Parathyroid adenoma (tissue), 2 donors: ENCODE results near the gene RPS16.

Experiments
- H2AFZ ChIP-seq: fragments of 300-600 bp; sonication (generic); one replicate; pipeline ENCODE4 v1.7.0; 2017; ENCODE audit warnings: antibody characterized with exemption, mild to moderate bottlenecking
- H3K27ac ChIP-seq: fragments of 300-600 bp; sonication (generic); one replicate; pipeline ENCODE4 v1.7.0; 2017
- H3K27me3 ChIP-seq: fragments of 300-600 bp; sonication (generic); one replicate; pipeline ENCODE4 v1.7.0; 2017; ENCODE audit warnings: low read length; ENCODE audit not compliant: control insufficient read depth, insufficient read depth
- H3K36me3 ChIP-seq: fragments of 300-600 bp; sonication (generic); one replicate; pipeline ENCODE4 v1.7.0; 2017; ENCODE audit warnings: low read length; ENCODE audit not compliant: control insufficient read depth, insufficient read depth
- H3K4me1 ChIP-seq: fragments of 300-600 bp; sonication (generic); one replicate; pipeline ENCODE4 v1.7.0; 2017; ENCODE audit warnings: control low read depth
- H3K4me2 ChIP-seq: fragments of 300-600 bp; sonication (generic); one replicate; pipeline ENCODE4 v1.7.0; 2017; ENCODE audit warnings: low read length
- H3K4me3 ChIP-seq: fragments of 300-600 bp; sonication (generic); one replicate; pipeline ENCODE4 v1.7.0; 2017; ENCODE audit warnings: low read depth, low read length
- H3K79me2 ChIP-seq: fragments of 300-600 bp; sonication (generic); one replicate; pipeline ENCODE4 v1.7.0; 2017; ENCODE audit warnings: control low read depth
- H3K9ac ChIP-seq: fragments of 300-600 bp; sonication (generic); one replicate; pipeline ENCODE4 v1.7.0; 2017; ENCODE audit warnings: mild to moderate bottlenecking
- H3K9me3 ChIP-seq: fragments of 300-600 bp; sonication (generic); one replicate; pipeline ENCODE4 v1.7.0; 2017; ENCODE audit warnings: low read length; ENCODE audit not compliant: control insufficient read depth
- TF ChIP-seq, protein P1 (sequence below): fragments of 300-600 bp; sonication (generic); IDR thresholded peaks from one replicate; pipeline ENCODE4 v1.7.0; 2017; ENCODE audit warnings: antibody characterized with exemption, mild to moderate bottlenecking
- donor health status: primary hyperparathyroidism.

RPS16 gene

DNA sequence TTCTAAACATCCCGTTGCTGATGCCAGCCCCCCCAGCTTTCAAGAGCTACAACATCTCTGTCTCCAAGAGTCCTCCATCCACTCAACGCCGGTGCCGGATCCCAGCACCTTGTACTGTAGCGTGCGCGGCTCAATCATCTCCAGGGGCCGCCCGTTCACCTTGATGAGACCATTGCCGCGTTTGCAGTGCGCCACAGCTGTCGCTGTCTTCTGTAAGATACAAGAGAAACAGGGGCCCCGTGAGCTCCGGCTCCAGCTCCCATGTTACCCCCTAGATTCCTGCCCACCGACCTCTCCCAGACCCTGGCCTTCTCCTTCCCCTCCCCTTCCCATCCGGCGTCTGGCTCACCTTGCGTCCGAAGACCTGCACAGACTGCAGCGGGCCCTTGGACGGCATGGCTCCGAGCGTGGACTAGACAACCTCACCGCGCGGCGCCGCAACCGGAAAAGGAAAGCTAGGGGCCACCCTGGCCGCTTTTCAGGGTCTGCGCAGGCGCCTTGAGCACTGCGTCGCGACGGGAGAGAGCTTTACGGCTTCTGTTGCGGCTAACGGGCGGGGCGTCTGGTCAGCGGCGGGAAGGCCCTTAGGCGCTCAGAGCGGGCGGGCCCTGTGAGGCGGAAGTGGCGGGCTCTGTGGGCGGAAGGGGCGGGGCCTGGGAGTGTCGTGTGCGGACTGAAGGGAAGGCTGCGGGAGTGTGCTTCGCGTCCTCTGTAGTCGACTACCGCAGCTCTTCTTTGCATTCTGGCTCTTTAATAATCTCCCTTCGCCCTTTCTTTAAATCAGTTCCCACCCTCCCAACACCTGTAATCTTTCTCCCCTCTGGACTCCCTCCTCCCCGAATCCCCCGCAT lies at the start of gene RPS16:
RPS16 (minus strand) TSS at position 451 of the 851 bp plus-strand sequence; CDS start at position 397, 54 bp downstream.
- H2AFZ ChIP-seq = peak within 1 kb of the TSS; percentile 98
- no peaks in the 10 kb centered on the region for H3K36me3 ChIP-seq
- H3K79me2 ChIP-seq = peaks cover 22% of the 10 kb centered on the region
- peak within 1 kb of the TSS; percentile 83 for H3K9ac ChIP-seq
- no peaks in the 10 kb centered on the region for H3K27me3 ChIP-seq
- H3K4me1 ChIP-seq = peaks cover 8% of the 10 kb centered on the region
- H3K27ac ChIP-seq = peak within 1 kb of the TSS; percentile 91
- peak within 1 kb of the TSS; percentile 100 for H3K4me3 ChIP-seq
- TF ChIP-seq, protein P1, sequence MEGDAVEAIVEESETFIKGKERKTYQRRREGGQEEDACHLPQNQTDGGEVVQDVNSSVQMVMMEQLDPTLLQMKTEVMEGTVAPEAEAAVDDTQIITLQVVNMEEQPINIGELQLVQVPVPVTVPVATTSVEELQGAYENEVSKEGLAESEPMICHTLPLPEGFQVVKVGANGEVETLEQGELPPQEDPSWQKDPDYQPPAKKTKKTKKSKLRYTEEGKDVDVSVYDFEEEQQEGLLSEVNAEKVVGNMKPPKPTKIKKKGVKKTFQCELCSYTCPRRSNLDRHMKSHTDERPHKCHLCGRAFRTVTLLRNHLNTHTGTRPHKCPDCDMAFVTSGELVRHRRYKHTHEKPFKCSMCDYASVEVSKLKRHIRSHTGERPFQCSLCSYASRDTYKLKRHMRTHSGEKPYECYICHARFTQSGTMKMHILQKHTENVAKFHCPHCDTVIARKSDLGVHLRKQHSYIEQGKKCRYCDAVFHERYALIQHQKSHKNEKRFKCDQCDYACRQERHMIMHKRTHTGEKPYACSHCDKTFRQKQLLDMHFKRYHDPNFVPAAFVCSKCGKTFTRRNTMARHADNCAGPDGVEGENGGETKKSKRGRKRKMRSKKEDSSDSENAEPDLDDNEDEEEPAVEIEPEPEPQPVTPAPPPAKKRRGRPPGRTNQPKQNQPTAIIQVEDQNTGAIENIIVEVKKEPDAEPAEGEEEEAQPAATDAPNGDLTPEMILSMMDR = no peak
- peak within 1 kb of the TSS; percentile 99 for H3K4me2 ChIP-seq
- no peaks in the 10 kb centered on the region for H3K9me3 ChIP-seq

DNA sequence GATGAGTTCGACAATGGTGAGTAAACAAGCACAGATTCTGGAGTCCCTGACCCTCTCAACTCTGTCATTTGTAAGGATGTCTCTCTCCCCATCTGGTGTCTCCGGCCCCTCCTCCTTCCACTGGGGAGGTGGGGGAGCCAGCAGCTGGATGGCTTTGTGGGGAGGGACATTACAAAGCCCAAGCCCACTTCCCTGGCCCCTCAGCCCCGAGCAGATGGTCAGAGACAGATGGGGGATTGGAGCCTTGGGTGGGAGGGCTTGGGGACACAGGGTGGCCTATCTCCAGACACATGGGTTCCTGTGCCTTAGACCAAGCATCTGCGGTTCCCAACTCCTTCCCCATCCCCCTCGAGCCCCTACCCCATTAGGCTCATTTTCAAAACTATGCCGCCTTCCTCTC lies 47.4 kb upstream of the RPS16 start:
- Histone ChIP-seq H3K4me1 (peaks cover 7% of the 10 kb centered on the region), H3K27me3 (no peaks in the 10 kb centered on the region), H3K27ac (no peak overlapping the region), H3K36me3 (no peaks in the 10 kb centered on the region), H2AFZ (no peak overlapping the region), H3K79me2 (peaks cover 18% of the 10 kb centered on the region), H3K4me3 (no peak overlapping the region), H3K9me3 (no peaks in the 10 kb centered on the region), H3K9ac (no peak overlapping the region), H3K4me2 (no peak overlapping the region)
- TF ChIP-seq, protein P1 = no peak

DNA sequence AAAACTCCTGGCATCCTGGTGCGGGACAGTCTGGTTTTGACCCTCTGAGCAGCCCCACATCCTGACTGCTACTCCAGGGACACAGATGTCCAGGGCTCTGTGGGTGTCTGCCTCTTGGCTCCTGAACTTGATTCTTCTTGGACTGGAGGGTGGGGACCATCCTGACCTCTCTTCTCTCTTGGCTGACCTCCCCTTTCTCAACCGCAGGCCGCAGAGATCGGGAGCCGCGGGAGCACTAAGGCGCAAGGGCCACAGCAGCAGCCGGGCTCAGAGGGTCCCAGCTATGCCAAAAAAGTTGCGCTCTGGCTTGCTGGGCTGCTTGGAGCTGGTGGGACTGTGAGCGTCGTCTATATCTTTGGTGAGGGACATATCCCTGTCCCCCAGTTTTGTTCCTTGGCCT lies 45.9 kb upstream of the RPS16 start:
- TF ChIP-seq, protein P1 = no peak
- Histone ChIP-seq H3K4me3 (peak overlapping the region; percentile 90), H3K4me1 (peaks cover 7% of the 10 kb centered on the region), H3K4me2 (peak overlapping the region; percentile 76), H3K36me3 (no peaks in the 10 kb centered on the region), H3K27ac (no peak overlapping the region), H2AFZ (peak overlapping the region; percentile 99), H3K9ac (no peak overlapping the region), H3K9me3 (no peaks in the 10 kb centered on the region), H3K79me2 (peaks cover 18% of the 10 kb centered on the region), H3K27me3 (no peaks in the 10 kb centered on the region)

DNA sequence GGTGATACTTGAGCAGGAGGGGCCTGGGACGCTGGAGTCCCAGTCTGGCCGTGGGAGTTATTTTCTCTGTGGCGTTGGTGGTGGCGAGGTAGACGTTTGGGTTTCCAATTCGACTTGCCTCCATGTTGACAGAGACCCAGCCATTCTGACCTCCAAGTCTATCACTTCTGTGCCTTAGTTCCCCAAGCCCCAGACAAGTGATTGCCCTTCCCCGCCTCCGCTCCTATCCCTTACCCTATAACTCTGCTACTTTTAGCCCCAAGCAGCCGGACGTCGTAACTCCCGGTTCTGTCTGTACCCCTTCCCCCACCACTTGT lies 45.4 kb upstream of the RPS16 start:
- TF ChIP-seq, protein P1 = no peak
- Histone ChIP-seq H3K4me3 (peak overlapping the region; percentile 90), H2AFZ (peak overlapping the region; percentile 99), H3K79me2 (peaks cover 18% of the 10 kb centered on the region), H3K36me3 (no peaks in the 10 kb centered on the region), H3K9me3 (no peaks in the 10 kb centered on the region), H3K4me1 (peaks cover 7% of the 10 kb centered on the region), H3K27ac (peak overlapping the region; percentile 76), H3K9ac (peak overlapping the region; percentile 93), H3K27me3 (no peaks in the 10 kb centered on the region), H3K4me2 (peak overlapping the region; percentile 76)
